Panc1 (cell line): Measurements from ENCODE around the gene LRRC8C.

Experiments
- POLR2AphosphoS5 ChIP-seq: IDR thresholded peaks from 2 replicates; pipeline ENCODE4 v1.6.1; 2012; ENCODE audit warnings: mild to moderate bottlenecking, low read depth, low read length, moderate library complexity
- TCF7L2 ChIP-seq: IDR thresholded peaks from 2 replicates; pipeline ENCODE4 v1.6.1; 2011; ENCODE audit warnings: mild to moderate bottlenecking, low read depth, low read length, inconsistent platforms
- TF ChIP-seq, protein P1 (sequence below): fragments of 450-650 bp; IDR thresholded peaks from 2 replicates; pipeline ENCODE4 v1.5.1; 2017; ENCODE audit warnings: mild to moderate bottlenecking

DNA sequence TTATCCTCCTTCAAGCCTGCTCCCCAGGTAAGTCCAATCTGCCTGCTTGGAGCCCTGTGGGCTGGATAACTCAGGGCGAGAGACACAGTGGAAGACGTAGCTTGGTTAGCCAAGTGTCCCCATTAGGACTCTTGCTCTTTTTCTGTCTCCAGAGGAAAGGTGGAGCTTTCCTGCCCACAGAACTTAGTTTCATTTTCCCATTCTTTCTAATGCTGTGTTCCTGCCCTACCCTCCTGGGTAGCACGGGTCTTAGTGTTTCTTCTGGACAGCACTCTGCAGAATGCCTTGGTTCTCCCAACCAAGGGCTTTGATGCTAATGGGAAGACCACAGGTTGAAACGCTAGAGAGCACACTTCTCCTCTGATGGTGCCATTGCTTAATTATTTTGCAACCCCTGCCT lies 95.5 kb downstream of the LRRC8C start:
- TF ChIP-seq, protein P1, sequence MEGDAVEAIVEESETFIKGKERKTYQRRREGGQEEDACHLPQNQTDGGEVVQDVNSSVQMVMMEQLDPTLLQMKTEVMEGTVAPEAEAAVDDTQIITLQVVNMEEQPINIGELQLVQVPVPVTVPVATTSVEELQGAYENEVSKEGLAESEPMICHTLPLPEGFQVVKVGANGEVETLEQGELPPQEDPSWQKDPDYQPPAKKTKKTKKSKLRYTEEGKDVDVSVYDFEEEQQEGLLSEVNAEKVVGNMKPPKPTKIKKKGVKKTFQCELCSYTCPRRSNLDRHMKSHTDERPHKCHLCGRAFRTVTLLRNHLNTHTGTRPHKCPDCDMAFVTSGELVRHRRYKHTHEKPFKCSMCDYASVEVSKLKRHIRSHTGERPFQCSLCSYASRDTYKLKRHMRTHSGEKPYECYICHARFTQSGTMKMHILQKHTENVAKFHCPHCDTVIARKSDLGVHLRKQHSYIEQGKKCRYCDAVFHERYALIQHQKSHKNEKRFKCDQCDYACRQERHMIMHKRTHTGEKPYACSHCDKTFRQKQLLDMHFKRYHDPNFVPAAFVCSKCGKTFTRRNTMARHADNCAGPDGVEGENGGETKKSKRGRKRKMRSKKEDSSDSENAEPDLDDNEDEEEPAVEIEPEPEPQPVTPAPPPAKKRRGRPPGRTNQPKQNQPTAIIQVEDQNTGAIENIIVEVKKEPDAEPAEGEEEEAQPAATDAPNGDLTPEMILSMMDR = no peak
- TF ChIP-seq POLR2AphosphoS5 = no peak
- no peak for TF ChIP-seq TCF7L2
